ENCODE measurements around the gene TTC9B.

DNA sequence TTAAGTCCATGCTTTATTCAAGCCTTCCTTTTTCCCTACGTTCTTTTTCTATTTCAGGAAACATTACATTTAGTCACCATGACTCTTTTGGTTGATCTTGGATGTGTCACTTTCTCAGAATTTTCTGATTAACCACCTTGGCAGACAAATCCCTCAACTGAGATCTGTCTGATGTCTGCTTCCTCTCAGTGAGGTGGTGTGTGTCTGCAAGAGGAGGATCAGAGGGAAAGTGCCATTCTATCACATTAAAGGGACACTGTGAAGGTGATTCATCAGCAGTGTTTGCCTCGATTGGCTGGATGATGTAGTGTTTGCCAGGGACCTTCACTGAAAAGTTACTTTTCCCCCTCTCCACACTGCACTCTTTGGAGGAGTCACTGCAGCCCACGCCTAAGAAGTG lies 11.3 kb upstream of the TTC9B start:
- TF ChIP-seq, protein P1, sequence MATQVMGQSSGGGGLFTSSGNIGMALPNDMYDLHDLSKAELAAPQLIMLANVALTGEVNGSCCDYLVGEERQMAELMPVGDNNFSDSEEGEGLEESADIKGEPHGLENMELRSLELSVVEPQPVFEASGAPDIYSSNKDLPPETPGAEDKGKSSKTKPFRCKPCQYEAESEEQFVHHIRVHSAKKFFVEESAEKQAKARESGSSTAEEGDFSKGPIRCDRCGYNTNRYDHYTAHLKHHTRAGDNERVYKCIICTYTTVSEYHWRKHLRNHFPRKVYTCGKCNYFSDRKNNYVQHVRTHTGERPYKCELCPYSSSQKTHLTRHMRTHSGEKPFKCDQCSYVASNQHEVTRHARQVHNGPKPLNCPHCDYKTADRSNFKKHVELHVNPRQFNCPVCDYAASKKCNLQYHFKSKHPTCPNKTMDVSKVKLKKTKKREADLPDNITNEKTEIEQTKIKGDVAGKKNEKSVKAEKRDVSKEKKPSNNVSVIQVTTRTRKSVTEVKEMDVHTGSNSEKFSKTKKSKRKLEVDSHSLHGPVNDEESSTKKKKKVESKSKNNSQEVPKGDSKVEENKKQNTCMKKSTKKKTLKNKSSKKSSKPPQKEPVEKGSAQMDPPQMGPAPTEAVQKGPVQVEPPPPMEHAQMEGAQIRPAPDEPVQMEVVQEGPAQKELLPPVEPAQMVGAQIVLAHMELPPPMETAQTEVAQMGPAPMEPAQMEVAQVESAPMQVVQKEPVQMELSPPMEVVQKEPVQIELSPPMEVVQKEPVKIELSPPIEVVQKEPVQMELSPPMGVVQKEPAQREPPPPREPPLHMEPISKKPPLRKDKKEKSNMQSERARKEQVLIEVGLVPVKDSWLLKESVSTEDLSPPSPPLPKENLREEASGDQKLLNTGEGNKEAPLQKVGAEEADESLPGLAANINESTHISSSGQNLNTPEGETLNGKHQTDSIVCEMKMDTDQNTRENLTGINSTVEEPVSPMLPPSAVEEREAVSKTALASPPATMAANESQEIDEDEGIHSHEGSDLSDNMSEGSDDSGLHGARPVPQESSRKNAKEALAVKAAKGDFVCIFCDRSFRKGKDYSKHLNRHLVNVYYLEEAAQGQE (IDR thresholded peaks at IDR 0.05; ENCODE audit: unreplicated experiment) = no peak
- no peak; the same call in 1 of the 2 replicates for TF ChIP-seq POLR2AphosphoS5 (IDR thresholded peaks at IDR 0.05; ENCODE audit: low read depth)
- TF ChIP-seq JUNB (IDR thresholded peaks at IDR 0.05; ENCODE audit: unreplicated experiment) = no peak
- TF ChIP-seq, protein P2, sequence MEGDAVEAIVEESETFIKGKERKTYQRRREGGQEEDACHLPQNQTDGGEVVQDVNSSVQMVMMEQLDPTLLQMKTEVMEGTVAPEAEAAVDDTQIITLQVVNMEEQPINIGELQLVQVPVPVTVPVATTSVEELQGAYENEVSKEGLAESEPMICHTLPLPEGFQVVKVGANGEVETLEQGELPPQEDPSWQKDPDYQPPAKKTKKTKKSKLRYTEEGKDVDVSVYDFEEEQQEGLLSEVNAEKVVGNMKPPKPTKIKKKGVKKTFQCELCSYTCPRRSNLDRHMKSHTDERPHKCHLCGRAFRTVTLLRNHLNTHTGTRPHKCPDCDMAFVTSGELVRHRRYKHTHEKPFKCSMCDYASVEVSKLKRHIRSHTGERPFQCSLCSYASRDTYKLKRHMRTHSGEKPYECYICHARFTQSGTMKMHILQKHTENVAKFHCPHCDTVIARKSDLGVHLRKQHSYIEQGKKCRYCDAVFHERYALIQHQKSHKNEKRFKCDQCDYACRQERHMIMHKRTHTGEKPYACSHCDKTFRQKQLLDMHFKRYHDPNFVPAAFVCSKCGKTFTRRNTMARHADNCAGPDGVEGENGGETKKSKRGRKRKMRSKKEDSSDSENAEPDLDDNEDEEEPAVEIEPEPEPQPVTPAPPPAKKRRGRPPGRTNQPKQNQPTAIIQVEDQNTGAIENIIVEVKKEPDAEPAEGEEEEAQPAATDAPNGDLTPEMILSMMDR (conservative IDR thresholded peaks at IDR 0.05; ENCODE audit: low read depth in 2 of 2) = no peak
- TF ChIP-seq EZH2phosphoT487 (IDR thresholded peaks at IDR 0.05; ENCODE audit: unreplicated experiment) = no peak
